ENCODE measurements around the gene OR10P1.
"Not testable (repeated sequence)": the region's sequence is repeated elsewhere in the genome, so short reads cannot be mapped to it uniquely, and the experiment has no call there.

Gene OR10P1, protein sequence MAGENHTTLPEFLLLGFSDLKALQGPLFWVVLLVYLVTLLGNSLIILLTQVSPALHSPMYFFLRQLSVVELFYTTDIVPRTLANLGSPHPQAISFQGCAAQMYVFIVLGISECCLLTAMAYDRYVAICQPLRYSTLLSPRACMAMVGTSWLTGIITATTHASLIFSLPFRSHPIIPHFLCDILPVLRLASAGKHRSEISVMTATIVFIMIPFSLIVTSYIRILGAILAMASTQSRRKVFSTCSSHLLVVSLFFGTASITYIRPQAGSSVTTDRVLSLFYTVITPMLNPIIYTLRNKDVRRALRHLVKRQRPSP

GRCh38 chr12:55636853-55637252 lies at the start of gene OR10P1:
Gene OR10P1 (plus strand): TSS chr12:55636892. CDS start chr12:55636892, 0 bp downstream.
- no peak for DNase-seq
- Mint-ChIP-seq H3K36me3 (ENCODE audit: low read depth) (no peaks in the 10 kb centered on the region), H3K27ac (peak within 1 kb of the TSS; percentile 82), H3K4me1 (ENCODE audit: low read depth) (peaks cover 12% of the 10 kb centered on the region), H3K4me3 (peak within 1 kb of the TSS; percentile 41), H3K27me3 (peaks cover 32% of the 10 kb centered on the region), H3K9me3 (no peaks in the 10 kb centered on the region)

DNA sequence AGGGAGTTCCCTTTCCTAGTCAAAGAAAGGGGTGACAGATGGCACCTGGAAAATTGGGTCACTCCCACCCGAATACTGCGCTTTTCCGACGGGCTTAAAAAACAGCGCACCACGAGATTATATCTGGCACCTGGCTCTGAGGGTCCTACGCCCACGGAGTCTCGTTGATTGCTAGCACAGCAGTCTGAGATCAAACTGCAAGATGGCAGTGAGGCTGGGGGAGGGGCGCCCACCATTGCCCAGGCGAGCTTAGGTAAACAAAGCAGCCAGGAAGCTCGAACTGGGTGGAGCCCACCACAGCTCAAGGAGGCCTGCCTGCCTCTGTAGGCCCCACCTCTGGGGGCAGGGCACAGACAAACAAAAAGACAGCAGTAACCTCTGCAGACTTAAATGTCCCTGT lies 46.5 kb upstream of the OR10P1 start:
- H3K9me3 Mint-ChIP-seq; H3K36me3 Mint-ChIP-seq (ENCODE audit: low read depth); H3K27ac Mint-ChIP-seq; DNase-seq; H3K4me1 Mint-ChIP-seq (ENCODE audit: low read depth); H3K4me3 Mint-ChIP-seq: not testable (repeated sequence)
- H3K27me3 Mint-ChIP-seq, result peaks cover 50% of the 10 kb centered on the region

GRCh38 chr12:55607821-55608594 lies 28.7 kb upstream of the OR10P1 start:
- no peak overlapping the region for H3K27ac Mint-ChIP-seq
- H3K27me3 Mint-ChIP-seq, result peaks cover 53% of the 10 kb centered on the region

GRCh38 chr12:55610598-55610997 lies 26.1 kb upstream of the OR10P1 start:
- Mint-ChIP-seq H3K9me3 (peaks cover 8% of the 10 kb centered on the region), H3K4me1 (ENCODE audit: low read depth) (peaks cover 14% of the 10 kb centered on the region), H3K4me3 (no peak overlapping the region), H3K27me3 (peaks cover 58% of the 10 kb centered on the region), H3K27ac (peak overlapping the region; percentile 62), H3K36me3 (ENCODE audit: low read depth) (no peaks in the 10 kb centered on the region)
- no peak for DNase-seq

More at GRCh38 chr12:55607821-55608594, 28.7 kb upstream of the OR10P1 start:
- no peaks in the 10 kb centered on the region for H3K36me3 Mint-ChIP-seq (ENCODE audit: low read depth)
- DNase-seq, result no peak
- H3K4me3 Mint-ChIP-seq, result no peak overlapping the region
- no peaks in the 10 kb centered on the region for H3K9me3 Mint-ChIP-seq
- H3K4me1 Mint-ChIP-seq (ENCODE audit: low read depth), result peaks cover 14% of the 10 kb centered on the region

GRCh38 chr12:55612646-55613045 lies 24.0 kb upstream of the OR10P1 start:
- peaks cover 14% of the 10 kb centered on the region for H3K4me1 Mint-ChIP-seq (ENCODE audit: low read depth)
- no peak overlapping the region for H3K27ac Mint-ChIP-seq
- H3K9me3 Mint-ChIP-seq, result peaks cover 25% of the 10 kb centered on the region
- no peaks in the 10 kb centered on the region for H3K36me3 Mint-ChIP-seq (ENCODE audit: low read depth)
- H3K4me3 Mint-ChIP-seq, result no peak overlapping the region
- DNase-seq, result no peak
- H3K27me3 Mint-ChIP-seq, result peaks cover 66% of the 10 kb centered on the region

GRCh38 chr12:55614764-55615163 lies 21.9 kb upstream of the OR10P1 start:
- DNase-seq, result no peak
- Mint-ChIP-seq H3K4me1 (ENCODE audit: low read depth) (peaks cover 12% of the 10 kb centered on the region), H3K4me3 (no peak overlapping the region), H3K27ac (no peak overlapping the region), H3K36me3 (ENCODE audit: low read depth) (no peaks in the 10 kb centered on the region), H3K27me3 (peaks cover 66% of the 10 kb centered on the region), H3K9me3 (peaks cover 25% of the 10 kb centered on the region)

DNA sequence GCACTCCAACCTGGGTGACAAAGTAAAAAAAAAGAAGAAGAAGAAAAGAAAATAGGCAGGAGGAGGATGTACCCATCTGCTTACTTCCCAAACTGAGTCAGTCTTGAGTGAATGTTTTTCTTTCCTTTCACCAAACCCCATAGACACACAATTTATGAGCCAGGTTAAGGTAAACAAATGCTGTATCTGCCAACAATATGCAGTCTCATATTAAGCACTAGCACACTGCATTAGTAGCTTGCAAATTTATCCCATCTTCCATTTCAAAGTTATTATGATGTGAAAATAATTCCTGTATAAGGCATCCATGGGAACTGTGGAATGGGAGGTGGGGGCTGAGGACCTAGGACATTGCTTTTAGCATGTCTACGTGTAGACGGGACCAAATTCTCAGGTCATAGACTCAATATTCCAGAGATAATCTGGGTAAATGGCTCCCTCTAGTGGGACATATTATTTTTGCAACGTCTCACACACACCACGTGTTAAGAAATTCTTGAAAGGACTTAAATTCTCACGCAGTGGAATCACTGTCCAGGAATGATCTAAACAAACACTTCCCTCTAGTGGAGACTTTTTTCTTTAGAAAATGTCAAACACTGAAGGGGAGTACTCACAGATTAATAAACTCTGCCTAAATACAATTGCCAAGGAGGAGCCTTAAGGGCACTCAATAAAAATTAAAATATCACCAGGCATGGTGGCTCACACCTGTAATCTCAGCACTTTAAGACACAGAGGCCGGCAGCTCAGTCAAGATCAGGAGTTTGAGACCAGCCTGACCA lies 17.1 kb upstream of the OR10P1 start:
- no peak for DNase-seq
- no peak overlapping the region for H3K27ac Mint-ChIP-seq
- H3K27me3 Mint-ChIP-seq, result peaks cover 66% of the 10 kb centered on the region
- H3K4me1 Mint-ChIP-seq (ENCODE audit: low read depth), result peaks cover 17% of the 10 kb centered on the region
- no peak overlapping the region for H3K4me3 Mint-ChIP-seq
- no peaks in the 10 kb centered on the region for H3K36me3 Mint-ChIP-seq (ENCODE audit: low read depth)
- H3K9me3 Mint-ChIP-seq, result peaks cover 25% of the 10 kb centered on the region

DNA sequence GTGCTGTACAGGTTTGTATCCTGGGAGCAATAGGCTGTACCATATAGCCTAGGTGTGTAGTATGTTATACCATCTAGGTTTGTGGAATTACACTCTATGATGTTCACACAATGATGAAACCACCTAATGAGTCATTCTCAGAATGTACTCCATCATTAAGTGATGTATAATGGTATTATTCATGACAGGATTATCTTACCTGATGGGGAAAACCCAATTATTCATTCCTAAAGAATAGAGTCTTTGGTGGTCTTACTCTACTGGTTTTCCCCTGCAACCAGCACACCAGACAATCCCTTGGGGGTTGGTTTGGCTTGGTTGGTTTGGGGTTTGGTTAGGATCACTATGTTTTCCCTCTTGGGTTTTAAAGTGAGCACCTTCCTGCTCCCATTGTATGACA lies 12.6 kb upstream of the OR10P1 start:
- no peaks in the 10 kb centered on the region for H3K9me3 Mint-ChIP-seq
- peak overlapping the region; percentile 35 for H3K27ac Mint-ChIP-seq
- peaks cover 30% of the 10 kb centered on the region for H3K4me1 Mint-ChIP-seq (ENCODE audit: low read depth)
- peaks cover 54% of the 10 kb centered on the region for H3K27me3 Mint-ChIP-seq
- no peaks in the 10 kb centered on the region for H3K36me3 Mint-ChIP-seq (ENCODE audit: low read depth)
- DNase-seq, result no peak
- H3K4me3 Mint-ChIP-seq, result no peak overlapping the region

- H3K27ac Mint-ChIP-seq, result no peak overlapping the region
- H3K4me1 Mint-ChIP-seq (ENCODE audit: low read depth), result peaks cover 43% of the 10 kb centered on the region
- H3K36me3 Mint-ChIP-seq (ENCODE audit: low read depth), result no peaks in the 10 kb centered on the region
- no peak for DNase-seq
- no peak overlapping the region for H3K4me3 Mint-ChIP-seq
- peaks cover 37% of the 10 kb centered on the region for H3K27me3 Mint-ChIP-seq
- H3K9me3 Mint-ChIP-seq, result no peaks in the 10 kb centered on the region
Observed at GRCh38 chr12:55626154-55626553, 10.5 kb upstream of the OR10P1 start.

GRCh38 chr12:55629058-55629841 lies 7.4 kb upstream of the OR10P1 start:
- H3K27ac Mint-ChIP-seq, result peak overlapping the region; percentile 79
- peaks cover 31% of the 10 kb centered on the region for H3K27me3 Mint-ChIP-seq
- H3K4me3 Mint-ChIP-seq, result peak overlapping the region; percentile 5
- no peaks in the 10 kb centered on the region for H3K9me3 Mint-ChIP-seq
- no peak for DNase-seq
- peaks cover 31% of the 10 kb centered on the region for H3K4me1 Mint-ChIP-seq (ENCODE audit: low read depth)
- H3K36me3 Mint-ChIP-seq (ENCODE audit: low read depth), result no peaks in the 10 kb centered on the region

DNA sequence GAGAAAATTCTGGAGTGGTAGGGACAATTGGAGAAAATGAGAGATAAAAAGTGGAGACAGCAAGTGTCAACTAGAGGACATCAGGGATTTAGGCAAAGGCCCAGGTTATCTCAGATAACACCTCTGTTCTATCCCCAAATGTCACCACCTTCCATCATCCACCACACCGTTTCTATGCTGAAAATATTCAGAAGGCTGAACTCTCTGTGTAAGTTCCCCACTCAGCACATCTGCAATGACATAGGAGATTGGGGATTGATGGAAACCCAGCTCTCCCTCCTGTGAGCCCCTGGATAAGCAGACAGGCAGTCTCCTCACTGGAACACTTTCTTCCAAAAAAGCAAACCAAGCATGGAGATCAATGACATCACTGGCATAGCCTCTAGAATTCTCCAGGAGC lies 5.6 kb upstream of the OR10P1 start:
- Mint-ChIP-seq H3K4me1 (ENCODE audit: low read depth) (peaks cover 26% of the 10 kb centered on the region), H3K27me3 (peaks cover 31% of the 10 kb centered on the region), H3K9me3 (no peaks in the 10 kb centered on the region), H3K36me3 (ENCODE audit: low read depth) (no peaks in the 10 kb centered on the region), H3K4me3 (no peak overlapping the region), H3K27ac (no peak overlapping the region)
- no peak for DNase-seq

GRCh38 chr12:55631733-55632132 lies 5.0 kb upstream of the OR10P1 start:
- Mint-ChIP-seq H3K36me3 (ENCODE audit: low read depth) (no peaks in the 10 kb centered on the region), H3K4me1 (ENCODE audit: low read depth) (peaks cover 29% of the 10 kb centered on the region), H3K4me3 (no peak overlapping the region), H3K27ac (no peak overlapping the region), H3K9me3 (no peaks in the 10 kb centered on the region), H3K27me3 (peaks cover 26% of the 10 kb centered on the region)
- no peak for DNase-seq

DNA sequence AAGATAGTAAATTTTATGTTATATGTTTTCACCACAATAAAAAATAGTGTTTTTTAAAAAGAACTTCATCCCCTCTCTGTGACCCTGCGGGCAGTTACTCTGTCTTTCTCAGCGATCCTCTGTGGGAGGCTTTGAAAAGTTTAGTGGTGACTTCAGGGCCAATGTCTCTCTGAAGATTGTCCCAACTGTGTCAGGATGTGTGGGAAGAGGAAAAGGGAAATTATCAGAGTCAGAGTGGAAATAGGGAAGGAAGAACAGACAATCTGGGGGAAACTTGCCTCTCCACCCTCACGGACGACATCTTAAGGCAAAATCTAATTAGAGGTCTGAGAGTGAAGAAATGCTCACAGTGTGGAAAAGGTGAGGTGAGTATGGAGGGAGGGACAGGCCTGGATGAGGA lies 3.5 kb upstream of the OR10P1 start:
- no peak overlapping the region for H3K4me3 Mint-ChIP-seq
- H3K9me3 Mint-ChIP-seq, result no peaks in the 10 kb centered on the region
- H3K36me3 Mint-ChIP-seq (ENCODE audit: low read depth), result no peaks in the 10 kb centered on the region
- H3K27me3 Mint-ChIP-seq, result peaks cover 29% of the 10 kb centered on the region
- peaks cover 35% of the 10 kb centered on the region for H3K4me1 Mint-ChIP-seq (ENCODE audit: low read depth)
- DNase-seq, result no peak
- H3K27ac Mint-ChIP-seq, result no peak overlapping the region

DNA sequence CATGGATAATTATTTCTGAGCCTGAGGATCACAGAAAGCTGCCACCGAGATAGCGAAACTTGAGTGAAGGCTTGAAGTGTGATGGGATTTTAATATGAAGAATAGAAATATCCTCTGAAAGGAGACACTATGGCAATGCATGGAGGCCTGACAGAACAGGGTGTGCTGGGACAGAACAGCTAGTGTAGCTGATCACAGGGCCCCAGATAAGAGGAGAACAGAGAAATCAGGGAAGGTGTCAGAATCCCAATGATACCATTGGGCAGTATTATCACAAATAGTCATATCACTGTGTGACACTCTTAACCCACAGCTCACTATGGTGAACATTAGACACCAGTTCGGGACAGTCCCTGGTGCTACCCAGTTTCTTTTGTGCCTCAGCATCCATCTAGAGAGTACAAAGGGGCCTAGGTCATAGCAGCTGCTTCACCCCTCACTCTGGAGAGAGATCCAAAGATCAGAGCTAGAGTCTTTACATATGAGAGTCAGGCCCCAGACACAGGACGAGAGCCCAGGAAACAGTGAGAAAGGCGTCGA lies 506 bp upstream of the OR10P1 start:
- Mint-ChIP-seq H3K36me3 (ENCODE audit: low read depth) (no peaks in the 10 kb centered on the region), H3K4me1 (ENCODE audit: low read depth) (peaks cover 11% of the 10 kb centered on the region), H3K27ac (peak overlapping the region; percentile 60), H3K27me3 (peaks cover 32% of the 10 kb centered on the region), H3K9me3 (no peaks in the 10 kb centered on the region), H3K4me3 (no peak overlapping the region)
- DNase-seq, result no peak

Measured in activated T-cell treated with anti-CD3 and anti-CD28 coated beads, Interleukin-2, amount 50 U/mL, for 24 hours (primary cell).